Pons (tissue), 1 donor: ENCODE results near the gene WNT9B.

ENCODE experiments used
- DNase-seq: peaks from one replicate; pipeline ENCODE4 v3.0.0-alpha.2; 2016; ENCODE audit warnings: low spot score

Gene WNT9B

DNA sequence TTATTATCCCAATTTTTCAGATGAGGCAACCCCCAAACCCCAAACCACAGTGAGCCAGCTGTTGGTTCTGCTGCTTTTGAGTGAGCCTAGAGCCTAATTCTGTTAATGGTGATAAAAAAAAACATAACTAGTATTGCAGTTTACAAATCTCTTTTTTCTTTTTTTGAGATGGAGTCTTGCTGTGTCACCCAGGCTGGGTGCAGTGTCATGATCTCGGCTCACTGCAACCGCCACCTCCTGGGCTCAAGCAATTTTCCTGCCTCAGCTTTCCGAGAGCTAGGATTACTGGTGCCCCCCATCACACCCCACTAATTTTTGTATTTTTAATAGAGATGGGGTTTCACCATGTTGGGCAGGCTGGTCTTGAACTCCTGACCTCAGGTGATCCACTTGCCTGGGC, 3.1 kb downstream of the WNT9B start:
- DNase-seq = no peak

- no peak for DNase-seq
Measured at GRCh38 chr17:46854948-46855347, 3.6 kb downstream of the WNT9B start.

DNA sequence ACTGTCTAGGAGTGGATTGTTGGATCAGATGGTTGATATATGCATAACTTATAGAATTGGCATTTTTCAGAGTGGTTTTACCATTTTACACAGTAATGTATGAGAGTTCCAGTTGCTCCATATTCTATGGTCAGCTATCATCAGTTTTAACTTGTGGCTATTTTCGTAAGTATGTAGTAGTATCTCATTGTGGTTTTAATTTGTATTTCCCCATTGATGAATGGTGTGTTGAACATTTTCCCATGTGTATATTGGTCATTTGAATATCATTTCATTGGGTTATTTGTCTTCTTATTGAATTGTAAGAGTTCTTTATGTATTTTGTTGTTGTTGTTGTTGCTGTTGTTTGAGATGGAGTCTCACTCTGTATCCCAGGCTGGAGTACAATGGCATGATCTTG, 6.2 kb downstream of the WNT9B start:
- DNase-seq = no peak

DNA sequence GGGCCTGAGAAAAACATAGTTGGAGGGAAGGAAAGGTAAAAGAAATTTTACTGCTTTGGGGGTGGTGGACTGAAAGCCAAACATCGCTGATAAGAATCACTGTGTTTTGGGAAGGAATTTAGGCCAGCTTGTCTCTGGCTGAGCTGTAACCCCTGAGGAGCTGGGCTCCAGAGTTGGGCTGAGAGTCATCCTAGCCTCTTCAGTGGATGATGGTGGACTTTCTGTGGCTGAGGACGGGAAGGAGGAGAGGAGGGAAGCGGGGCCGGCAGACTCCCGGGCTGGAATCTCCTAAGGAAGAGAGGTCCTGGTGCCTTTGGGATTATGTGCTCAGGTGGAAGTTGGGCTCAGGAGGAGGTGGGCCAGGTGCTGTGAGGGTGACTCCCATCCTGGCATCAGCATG, 8.6 kb downstream of the WNT9B start:
- DNase-seq = no peak

- DNase-seq = no peak
Measured at GRCh38 chr17:46862949-46863348, 11.6 kb downstream of the WNT9B start.

DNA sequence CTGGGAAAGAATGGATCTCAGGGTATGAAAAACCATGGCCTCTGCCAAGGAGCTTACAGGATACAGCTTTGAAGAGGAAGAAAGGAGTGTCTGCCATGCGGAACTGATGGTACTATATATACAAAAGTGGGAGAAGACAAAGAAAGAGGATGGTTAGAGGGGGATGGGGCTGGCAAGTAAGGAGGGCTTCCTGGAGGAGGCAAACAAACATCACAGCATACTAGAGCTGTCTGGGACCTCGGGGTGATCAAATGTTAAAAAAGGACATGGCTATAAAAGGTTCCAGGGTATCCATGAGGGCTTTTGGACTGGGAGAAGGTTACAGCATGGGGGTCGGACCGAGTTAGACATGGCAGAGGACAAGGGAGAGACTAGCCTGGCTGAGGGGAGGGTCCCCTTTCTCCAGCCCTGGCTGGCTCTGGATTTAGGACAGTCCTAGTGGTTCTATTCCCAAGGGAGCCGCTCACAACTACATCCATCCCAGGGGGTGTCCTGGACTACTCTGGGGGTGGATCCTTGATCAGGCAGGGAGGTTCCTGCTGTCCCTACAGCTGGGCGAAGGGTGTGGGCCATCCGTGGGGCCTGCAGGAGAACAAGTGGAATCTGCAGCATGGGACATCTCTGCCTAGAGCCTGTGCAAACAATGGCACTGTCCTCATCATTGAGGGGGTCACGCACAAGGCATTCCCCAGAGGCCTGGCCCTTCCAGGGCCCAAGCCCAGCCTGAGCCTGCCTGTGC, 12.2 kb downstream of the WNT9B start:
- no peak for DNase-seq

GRCh38 chr17:46865100-46865499, 13.7 kb downstream of the WNT9B start:
- DNase-seq = no peak

DNA sequence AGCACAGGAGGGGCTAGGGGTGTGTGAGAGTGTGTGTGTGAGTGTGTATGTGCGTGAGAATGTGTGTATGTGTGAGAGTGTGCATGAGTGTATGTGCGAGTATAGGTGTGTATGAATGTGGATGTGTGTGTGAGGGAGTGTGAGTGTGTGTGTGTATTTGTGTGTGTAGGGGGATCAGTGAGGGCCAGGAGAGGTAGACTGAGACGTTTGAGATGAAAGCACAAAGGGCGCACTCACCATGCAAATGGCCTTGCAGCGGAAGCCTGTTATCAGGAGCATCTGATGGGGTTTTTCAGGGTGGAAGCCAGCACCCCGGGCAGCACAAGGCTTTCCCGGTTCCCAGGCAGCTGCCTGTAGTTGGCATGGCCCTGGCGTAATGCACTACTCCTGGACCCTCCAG, 14.9 kb downstream of the WNT9B start:
- no peak for DNase-seq

DNA sequence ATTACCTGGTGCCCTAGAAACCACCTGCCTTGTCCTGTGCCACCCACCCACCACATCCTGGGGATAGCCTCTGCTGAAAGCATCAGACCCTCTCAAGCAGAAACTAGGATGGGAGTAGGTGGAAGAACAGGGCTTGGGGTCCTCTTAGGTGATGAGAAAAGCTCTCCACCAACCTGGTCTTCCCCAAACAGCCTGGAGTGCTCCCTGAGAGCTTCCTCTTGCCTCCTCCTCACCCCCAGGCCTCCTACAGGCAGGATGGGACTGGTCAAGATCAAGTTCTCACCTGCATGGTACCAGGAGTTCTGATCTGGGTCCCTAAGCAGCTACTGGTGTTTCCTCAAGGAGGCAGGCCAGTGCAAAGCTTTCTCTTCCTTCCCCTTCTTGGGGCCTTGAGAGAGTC, 15.4 kb downstream of the WNT9B start:
- no peak for DNase-seq

DNA sequence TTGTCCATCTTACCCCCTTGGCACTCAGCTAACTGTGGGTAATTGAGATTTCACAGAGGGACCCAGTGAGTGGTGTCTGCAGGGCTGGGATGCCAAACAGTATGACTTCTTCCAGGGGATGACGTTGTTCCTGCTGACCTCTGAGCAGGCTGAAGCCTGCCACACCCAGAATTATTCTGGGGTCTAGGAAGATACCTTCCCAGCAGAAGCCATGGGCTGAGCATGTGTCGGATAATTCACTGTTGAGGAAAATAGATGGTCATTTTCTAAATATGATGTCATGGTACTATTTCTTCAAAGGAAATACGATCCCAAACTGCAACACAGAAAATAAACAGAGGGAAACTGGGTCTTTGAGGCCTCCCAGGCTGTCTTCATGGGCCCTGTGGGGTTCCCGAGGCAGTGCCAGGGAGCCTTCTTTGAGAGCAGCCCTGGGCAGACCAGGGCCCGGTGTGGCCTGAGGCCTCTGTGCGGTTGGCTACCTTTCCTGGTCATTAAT, 17.4 kb downstream of the WNT9B start:
- DNase-seq = no peak

DNA sequence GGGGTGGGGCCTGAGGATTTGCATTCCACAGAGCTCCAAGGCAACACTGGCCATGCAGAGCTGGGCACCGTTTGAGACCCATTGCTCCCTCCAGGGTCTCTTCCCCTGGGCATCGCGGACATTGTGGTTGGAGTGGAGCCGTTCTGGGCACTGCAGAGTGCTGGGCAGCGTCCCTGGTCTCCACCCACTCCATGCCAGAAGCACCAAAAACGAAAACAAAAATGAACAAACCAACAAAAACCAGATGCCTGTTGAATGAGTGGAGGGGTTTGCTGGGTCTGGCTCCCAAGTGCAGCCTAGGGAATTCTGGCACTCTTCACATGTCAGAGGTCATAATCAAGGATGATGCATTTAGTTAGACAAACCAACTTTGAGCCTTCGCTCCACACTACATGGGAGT, 17.9 kb downstream of the WNT9B start:
- DNase-seq = no peak

GRCh38 chr17:46869975-46870803, 18.8 kb downstream of the WNT9B start:
- DNase-seq = no peak

GRCh38 chr17:46872421-46872820, 21.0 kb downstream of the WNT9B start:
- no peak for DNase-seq

GRCh38 chr17:46873941-46874645, 22.7 kb downstream of the WNT9B start:
- DNase-seq = no peak

DNA sequence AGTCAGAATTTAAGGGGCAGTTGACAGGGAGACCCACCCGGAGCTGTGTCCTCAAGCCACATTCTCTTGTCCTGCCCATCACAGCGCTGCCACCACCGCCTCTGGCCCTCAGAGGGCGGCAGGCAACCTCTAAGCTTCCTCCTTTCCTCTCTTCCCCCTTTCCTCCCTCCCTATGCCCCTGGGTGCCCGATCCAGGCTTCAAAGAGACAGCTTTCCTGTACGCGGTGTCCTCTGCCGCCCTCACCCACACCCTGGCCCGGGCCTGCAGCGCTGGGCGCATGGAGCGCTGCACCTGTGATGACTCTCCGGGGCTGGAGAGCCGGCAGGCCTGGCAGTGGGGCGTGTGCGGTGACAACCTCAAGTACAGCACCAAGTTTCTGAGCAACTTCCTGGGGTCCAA, 23.5 kb downstream of the WNT9B start:
- no peak for DNase-seq

GRCh38 chr17:46875849-46876352, 24.5 kb downstream of the WNT9B start:
- no peak for DNase-seq

GRCh38 chr17:46876353-46876887, 25.0 kb downstream of the WNT9B start:
- no peak for DNase-seq

- no peak for DNase-seq
Measured at GRCh38 chr17:46876926-46877325, 25.5 kb downstream of the WNT9B start.

DNA sequence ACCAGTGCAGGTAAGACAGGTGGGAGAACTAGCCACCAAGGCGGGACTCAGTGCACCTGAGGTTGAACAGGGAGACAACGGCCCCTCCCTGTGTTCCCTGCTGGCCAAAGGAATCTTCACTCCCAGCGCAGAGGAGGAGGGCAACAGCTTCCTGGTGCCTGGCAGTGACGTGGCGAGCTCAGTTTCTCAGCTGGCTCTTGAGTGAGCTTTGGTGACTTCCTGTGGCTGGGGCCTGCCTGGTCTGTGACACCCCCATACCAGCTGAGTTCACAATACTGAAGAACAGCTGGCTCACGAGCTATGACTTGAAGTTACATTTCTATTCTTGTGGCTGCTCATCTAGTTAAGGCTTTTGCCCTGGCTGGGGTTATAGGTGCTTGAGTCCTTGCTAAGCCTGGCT, 26.1 kb downstream of the WNT9B start:
- DNase-seq = no peak

DNA sequence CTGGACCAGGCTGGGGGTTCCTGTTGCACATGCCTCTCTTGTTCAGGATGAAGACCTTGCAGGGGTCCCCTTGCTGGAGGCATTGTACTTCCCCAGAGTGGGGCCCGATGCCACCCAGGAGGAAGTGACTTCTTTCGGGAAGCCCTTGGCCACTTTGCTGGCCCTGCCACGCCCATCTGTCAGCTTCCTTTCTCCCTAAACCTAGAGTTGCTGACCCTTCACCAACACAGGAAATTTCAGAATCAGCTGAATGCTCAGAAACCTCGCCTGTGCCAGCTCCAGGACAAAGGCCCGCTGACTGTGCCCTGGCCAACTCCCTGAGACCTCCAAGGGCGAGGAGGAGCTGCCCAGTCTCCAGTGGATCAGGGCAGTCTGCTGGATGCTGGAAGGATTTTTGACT, 26.7 kb downstream of the WNT9B start:
- peak; percentile 33 for DNase-seq

DNA sequence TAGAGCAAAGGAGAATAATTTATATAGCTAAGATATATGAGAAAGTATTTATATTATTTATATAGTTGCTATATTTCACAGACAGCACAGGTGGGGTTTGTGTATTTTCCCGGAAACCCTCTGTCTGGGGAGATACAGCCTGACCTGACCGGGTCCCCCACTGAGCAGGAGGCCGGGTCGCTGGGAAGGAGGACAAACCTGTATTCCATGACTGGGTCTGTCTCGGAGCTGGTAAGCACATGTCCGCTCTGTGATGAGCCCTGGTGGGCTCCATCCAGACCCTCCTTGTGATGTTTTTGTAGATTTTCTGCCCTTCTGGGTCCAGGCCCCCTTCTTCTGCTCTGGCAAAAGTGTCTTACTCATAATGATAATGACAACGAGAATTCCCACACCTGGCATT, 27.7 kb downstream of the WNT9B start:
- DNase-seq = no peak

DNA sequence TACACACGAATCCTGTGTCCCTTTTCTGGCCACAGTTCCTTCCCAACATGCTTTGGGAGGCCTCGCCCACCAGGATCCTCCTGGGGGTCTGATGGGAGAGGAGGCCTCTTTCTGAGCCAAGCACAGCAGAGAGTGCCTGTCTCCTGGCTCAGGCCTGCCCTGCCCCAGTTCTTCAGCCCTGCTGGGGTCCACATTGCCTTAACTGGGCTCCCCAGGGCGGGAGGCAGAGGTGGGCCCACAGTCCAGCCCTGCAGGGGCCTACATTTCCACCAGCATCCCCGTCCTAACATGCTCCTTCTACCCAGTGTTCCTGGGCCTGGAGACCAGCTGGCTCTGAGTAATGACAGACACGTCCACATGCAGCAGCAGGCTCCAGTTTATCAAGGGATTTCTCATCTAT, 29.6 kb downstream of the WNT9B start:
- no peak for DNase-seq
